PC-3 (cell line): Measurements from ENCODE around the gene GRIA4.

Experiments used
- EZH2 ChIP-seq: fragments of 300-600 bp; sonication (generic); IDR thresholded peaks from one replicate; pipeline ENCODE4 v1.6.1; 2017; ENCODE audit warnings: antibody characterized with exemption, mild to moderate bottlenecking, low read length; ENCODE audit not compliant: unreplicated experiment
- TF ChIP-seq, protein P1 (sequence below): fragments of 300-600 bp; sonication (generic); conservative IDR thresholded peaks from 2 replicates; pipeline ENCODE4 v1.5.1; 2017; ENCODE audit warnings: antibody characterized with exemption, low read depth, mild to moderate bottlenecking, low read length

- TF ChIP-seq, protein P1, sequence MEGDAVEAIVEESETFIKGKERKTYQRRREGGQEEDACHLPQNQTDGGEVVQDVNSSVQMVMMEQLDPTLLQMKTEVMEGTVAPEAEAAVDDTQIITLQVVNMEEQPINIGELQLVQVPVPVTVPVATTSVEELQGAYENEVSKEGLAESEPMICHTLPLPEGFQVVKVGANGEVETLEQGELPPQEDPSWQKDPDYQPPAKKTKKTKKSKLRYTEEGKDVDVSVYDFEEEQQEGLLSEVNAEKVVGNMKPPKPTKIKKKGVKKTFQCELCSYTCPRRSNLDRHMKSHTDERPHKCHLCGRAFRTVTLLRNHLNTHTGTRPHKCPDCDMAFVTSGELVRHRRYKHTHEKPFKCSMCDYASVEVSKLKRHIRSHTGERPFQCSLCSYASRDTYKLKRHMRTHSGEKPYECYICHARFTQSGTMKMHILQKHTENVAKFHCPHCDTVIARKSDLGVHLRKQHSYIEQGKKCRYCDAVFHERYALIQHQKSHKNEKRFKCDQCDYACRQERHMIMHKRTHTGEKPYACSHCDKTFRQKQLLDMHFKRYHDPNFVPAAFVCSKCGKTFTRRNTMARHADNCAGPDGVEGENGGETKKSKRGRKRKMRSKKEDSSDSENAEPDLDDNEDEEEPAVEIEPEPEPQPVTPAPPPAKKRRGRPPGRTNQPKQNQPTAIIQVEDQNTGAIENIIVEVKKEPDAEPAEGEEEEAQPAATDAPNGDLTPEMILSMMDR: no peak
- TF ChIP-seq EZH2: no peak
Observed at GRCh38 chr11:105915021-105915420, 305.1 kb downstream of the GRIA4 start.
